H1 (cell line): Measurements from ENCODE around the gene RAB43. TPM values are rescaled to one million over a fixed set of nuclear protein-coding genes. Genes with fewer than 3 reads are reported as not detected.

Experiments used
- CTCF ChIA-PET: fragments of 300-600 bp; sonication (Branson Sonifier 250); formaldehyde crosslinking; loops from one replicate; lab custom pipeline; 2021; ENCODE audit not compliant: partially characterized antibody; lab: Charles Lee
- POLR2A ChIA-PET: fragments of 300-600 bp; sonication (Branson Sonifier 250); formaldehyde crosslinking; loops from one replicate; lab custom pipeline; 2021; ENCODE audit warnings: inconsistent platforms; ENCODE audit not compliant: partially characterized antibody; lab: Charles Lee
- DNase-seq, 2 experiments: peaks; one replicate each; pipeline versions ENCODE4 v3.0.0 to v3.0.0-alpha.2; 2010 to 2022; ENCODE audit warnings: low spot score in 2 of 2, low read depth in 1 of 2, mixed read lengths in 1 of 2
- FAIRE-seq: peaks from 2 replicates; lab custom pipeline; 2011; peaks lifted over from hg19 to GRCh38; lab: Jason Lieb, UNC
- H2AFZ ChIP-seq: 2 replicates; pipeline ENCODE4 v1.8.1; 2012; ENCODE audit warnings: low read length, inconsistent platforms
- H2AK5ac ChIP-seq: 2 replicates; pipeline ENCODE4 v1.6.1; 2013; ENCODE audit warnings: low read depth, low read length
- H2BK120ac ChIP-seq: replicated peaks from 2 replicates; pipeline ENCODE3; 2013; ENCODE audit warnings: low read depth, low read length, inconsistent platforms
- H2BK12ac ChIP-seq: 2 replicates; pipeline ENCODE4 v1.6.1; 2013; ENCODE audit warnings: low read depth, low read length
- H2BK15ac ChIP-seq: 2 replicates; pipeline ENCODE4 v1.6.1; 2013; ENCODE audit warnings: low read length
- H2BK20ac ChIP-seq: 2 replicates; pipeline ENCODE4 v1.6.1; 2013; ENCODE audit warnings: low read length
- H2BK5ac ChIP-seq: 2 replicates; pipeline ENCODE4 v1.6.1; 2013; ENCODE audit warnings: low read depth, low read length
- H3K14ac ChIP-seq: 2 replicates; pipeline ENCODE4 v1.6.1; 2013; ENCODE audit warnings: inconsistent platforms; ENCODE audit not compliant: insufficient read length
- H3K18ac ChIP-seq: 2 replicates; pipeline ENCODE4 v1.6.1; 2013; ENCODE audit warnings: low read length; ENCODE audit errors: extremely low read depth
- H3K23ac ChIP-seq: 2 replicates; pipeline ENCODE4 v1.6.1; 2013; ENCODE audit warnings: inconsistent platforms; ENCODE audit not compliant: insufficient read length
- H3K23me2 ChIP-seq: 2 replicates; pipeline ENCODE4 v1.6.1; 2013; ENCODE audit warnings: low read depth, low read length
- H3K27ac ChIP-seq: 2 replicates; pipeline ENCODE4 v1.6.1; 2011; ENCODE audit warnings: low read depth, low read length, inconsistent platforms
- H3K27me3 ChIP-seq, 4 experiments: replicated peaks in 1 of 4; 1 replicate in 1 of 4; 2 replicates in 3 of 4; pipeline versions ENCODE4 v1.6.1 to v1.8.1; 2011 to 2013; ENCODE audit warnings: low read length in 3 of 4, mild to moderate bottlenecking in 3 of 4, inconsistent platforms in 2 of 4, mixed read lengths in 2 of 4, moderate library complexity in 1 of 4; ENCODE audit not compliant: control insufficient read depth in 3 of 4, insufficient read depth in 3 of 4; ENCODE audit errors: extremely low read depth in 1 of 4
- H3K36me3 ChIP-seq, 4 experiments: 2 replicates each; pipeline versions ENCODE4 v1.6.1 to v1.8.1; 2011 to 2013; ENCODE audit warnings: mild to moderate bottlenecking in 4 of 4, low read length in 3 of 4, moderate library complexity in 2 of 4, control low read depth in 1 of 4, inconsistent platforms in 1 of 4; ENCODE audit not compliant: insufficient read depth in 4 of 4, control insufficient read depth in 2 of 4
- H3K4ac ChIP-seq: replicated peaks from 2 replicates; pipeline ENCODE3; 2013; ENCODE audit warnings: low read length, low read depth, mixed read lengths, inconsistent platforms; ENCODE audit not compliant: insufficient read length
- H3K4me1 ChIP-seq, 4 experiments: replicated peaks in 1 of 4; 1 replicate in 1 of 4; 2 replicates in 3 of 4; pipeline versions ENCODE4 v1.6.1 to v1.8.1; 2011 to 2013; ENCODE audit warnings: low read length in 3 of 4, inconsistent platforms in 2 of 4, mixed read lengths in 1 of 4; ENCODE audit not compliant: insufficient read depth in 4 of 4, control insufficient read depth in 3 of 4
- H3K4me2 ChIP-seq, 2 experiments: 2 replicates each; pipeline versions ENCODE4 v1.6.1 to v1.8.1; 2011 to 2013; ENCODE audit warnings: low read depth in 2 of 2, low read length in 2 of 2, control low read depth in 1 of 2, inconsistent platforms in 1 of 2, mild to moderate bottlenecking in 1 of 2; ENCODE audit not compliant: insufficient read depth in 1 of 2
- H3K4me3 ChIP-seq, 4 experiments: fragments of 200-600, 300-600 bp in 1 of 4; sonication (generic), shearing (Covaris generic), sonication (Bioruptor Twin) in 1 of 4; 2 replicates each; pipeline versions ENCODE4 v1.5.1 to v1.8.1; 2011 to 2016; ENCODE audit warnings: low read length in 4 of 4, low read depth in 3 of 4, control low read depth in 2 of 4, inconsistent platforms in 2 of 4, mild to moderate bottlenecking in 2 of 4, mixed read lengths in 1 of 4, moderate library complexity in 1 of 4; ENCODE audit not compliant: insufficient read depth in 2 of 4; ENCODE audit errors: extremely low read depth in 1 of 4
- H3K56ac ChIP-seq: replicated peaks from 2 replicates; pipeline ENCODE3; 2013; ENCODE audit warnings: low read depth, mild to moderate bottlenecking, mixed read lengths, low read length, inconsistent platforms; ENCODE audit not compliant: insufficient read length
- H3K79me1 ChIP-seq: 2 replicates; pipeline ENCODE4 v1.6.1; 2013; ENCODE audit warnings: low read depth, low read length, control low read depth
- H3K79me2 ChIP-seq, 2 experiments: 2 replicates each; pipeline versions ENCODE4 v1.6.1 to v1.8.1; 2012 to 2013; ENCODE audit warnings: low read length in 2 of 2, mild to moderate bottlenecking in 2 of 2, inconsistent platforms in 1 of 2; ENCODE audit not compliant: insufficient read depth in 2 of 2, control insufficient read depth in 1 of 2
- H3K9ac ChIP-seq, 4 experiments: replicated peaks in 1 of 4; 1 replicate in 1 of 4; 2 replicates in 3 of 4; pipeline versions ENCODE4 v1.6.1 to v1.8.1; 2011 to 2013; ENCODE audit warnings: low read depth in 3 of 4, low read length in 3 of 4, control low read depth in 2 of 4, mild to moderate bottlenecking in 2 of 4, moderate library complexity in 2 of 4, inconsistent platforms in 1 of 4; ENCODE audit errors: extremely low read depth in 1 of 4
- H3K9me3 ChIP-seq, 2 experiments: 2 replicates each; pipeline versions ENCODE4 v1.6.1 to v1.8.1; 2012 to 2013; ENCODE audit warnings: mild to moderate bottlenecking in 2 of 2, moderate library complexity in 2 of 2, control low read depth in 1 of 2, inconsistent platforms in 1 of 2, low read depth in 1 of 2, low read length in 1 of 2, mixed read lengths in 1 of 2; ENCODE audit not compliant: insufficient read depth in 2 of 2
- H4K20me1 ChIP-seq, 2 experiments: replicated peaks in 1 of 2; 2 replicates each; pipeline versions ENCODE3 to v1.8.1; 2011 to 2013; ENCODE audit warnings: inconsistent platforms in 2 of 2, low read length in 2 of 2, mild to moderate bottlenecking in 1 of 2; ENCODE audit not compliant: insufficient read depth in 2 of 2, control insufficient read depth in 1 of 2
- H4K5ac ChIP-seq: 2 replicates; pipeline ENCODE4 v1.6.1; 2013; ENCODE audit warnings: low read length, low read depth, mixed read lengths, inconsistent platforms; ENCODE audit not compliant: insufficient read length
- H4K8ac ChIP-seq: 2 replicates; pipeline ENCODE4 v1.8.0; 2013; ENCODE audit warnings: mild to moderate bottlenecking, moderate library complexity, low read length, inconsistent platforms; ENCODE audit not compliant: insufficient read depth; ENCODE audit errors: extremely low read depth
- H4K91ac ChIP-seq: replicated peaks from 2 replicates; pipeline ENCODE3; 2013; ENCODE audit warnings: low read length, mixed read lengths, inconsistent platforms; ENCODE audit not compliant: insufficient read length
- EP300 ChIP-seq, 2 experiments: IDR thresholded peaks; 1 replicate in 1 of 2; 2 replicates in 1 of 2; pipeline ENCODE4 v1.6.1; 2011 to 2012; ENCODE audit warnings: low read depth in 2 of 2, low read length in 2 of 2, mild to moderate bottlenecking in 2 of 2, borderline replicate concordance in 1 of 2, inconsistent platforms in 1 of 2, moderate library complexity in 1 of 2
- SIN3A ChIP-seq, 2 experiments: IDR thresholded peaks in 1 of 2; conservative IDR thresholded peaks in 1 of 2; 2 replicates each; pipeline ENCODE4 v1.6.1; 2011 to 2012; ENCODE audit warnings: low read length in 2 of 2, improper control_type of control experiment in 1 of 2, low read depth in 1 of 2, mild to moderate bottlenecking in 1 of 2
- SP4 ChIP-seq: IDR thresholded peaks from 2 replicates; pipeline ENCODE4 v1.6.1; 2012; ENCODE audit warnings: low read length, inconsistent platforms
- WGBS, 2 experiments: shearing (Covaris generic) in 1 of 2; methylation state at CpG; one replicate each; pipeline versions ENCODE4 v1.1.6 to v1.1.7; 2013 to 2015; ENCODE audit warnings: low lambda C conversion rate in 2 of 2, mixed read lengths in 2 of 2, inconsistent platforms in 1 of 2, low coverage in 1 of 2, missing lambda C conversion rate in 1 of 2; ENCODE audit not compliant: insufficient replicate concordance in 2 of 2, insufficient coverage in 1 of 2, insufficient read length in 1 of 2; ENCODE audit errors: extremely low coverage in 1 of 2, missing lambda C conversion rate in 1 of 2; 5-methylcytosine and 5-hydroxymethylcytosine counted together
- polyA plus RNA-seq, 7 experiments: library from polyadenylated mRNA; depleted of rRNA in 3 of 7; stranded (reverse) in 5 of 7; unstranded in 2 of 7; fragments of >200 nt in 5 of 7; fragments of 200-250 nt in 2 of 7; gene quantifications; 1 replicate in 5 of 7; 2 replicates in 1 of 7; 4 replicates in 1 of 7; pipeline versions ENCODE4 v1.2.1 to v1.2.3, GENCODE V29; 2011 to 2013; ENCODE audit warnings: missing spikeins in 2 of 7, mixed read lengths in 2 of 7
- total RNA-seq: library from RNA; stranded (reverse); fragmentation: NEBNext Ultra II Directional; extraction: Animal tissue kit (Norgen Biotek cat#: 25700); gene quantifications from 2 replicates; pipeline ENCODE4 v1.2.1, GENCODE V29; 2021

Gene RAB43
- total and polyA plus RNA-seq, 2 of the 8 experiments (the other 6 are each of a cell fraction or from before 2014, with no cell fraction given): 13.1 to 19.4 TPM

DNA sequence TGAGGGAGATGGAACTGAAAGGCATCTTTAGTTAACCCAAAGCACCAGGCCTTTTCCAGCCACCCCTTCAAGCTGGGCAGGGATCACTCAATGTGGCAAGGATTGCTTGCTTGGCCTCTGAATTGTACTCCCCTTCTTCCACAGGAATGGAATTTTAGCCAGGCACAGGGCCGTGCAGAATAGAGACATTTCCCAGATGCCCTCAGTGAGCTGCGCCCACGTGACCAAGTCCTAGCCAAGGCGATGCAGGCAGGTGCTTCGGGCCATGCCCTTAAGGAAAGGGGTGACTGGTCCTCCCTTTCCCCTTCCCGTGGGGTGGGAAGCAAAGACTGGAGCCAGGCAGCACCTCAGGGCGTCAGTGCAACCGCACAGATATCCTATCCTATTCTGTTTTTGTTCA lies 43.1 kb downstream of the RAB43 start:
- H3K4me1 ChIP-seq: no peaks in the 10 kb centered on the region
- no peak overlapping the region for H2AFZ ChIP-seq
- no peak overlapping the region for H2BK5ac ChIP-seq
- no peaks in the 10 kb centered on the region for H4K20me1 ChIP-seq
- no peaks in the 10 kb centered on the region for H3K36me3 ChIP-seq
- no peaks in the 10 kb centered on the region for H3K23me2 ChIP-seq
- no peak for DNase-seq
- H3K79me1 ChIP-seq: no peaks in the 10 kb centered on the region
- no peak overlapping the region for H3K27ac ChIP-seq
- no peak for TF ChIP-seq SP4
- TF ChIP-seq SIN3A (conservative IDR thresholded peaks at IDR 0.05 in 1 of 2, IDR thresholded peaks at IDR 0.05 in 1 of 2; ENCODE audit: low read depth in 1 of 2, low read length in 2 of 2): no peak
- TF ChIP-seq EP300 (IDR thresholded peaks at IDR 0.05; ENCODE audit: borderline replicate concordance in 1 of 2, low read depth in 2 of 2, low read length in 2 of 2): no peak
- CTCF ChIA-PET: interaction anchor here (2.3 kb wide), 1 partner anchor 25 kb away, joined by 11 read pairs; no protein-coding TSS in a partner anchor
- H4K8ac ChIP-seq: no peak overlapping the region
- no peak overlapping the region for H3K4ac ChIP-seq
- no peak for FAIRE-seq
- H2BK120ac ChIP-seq: no peak overlapping the region
- no peak overlapping the region for H3K9ac ChIP-seq
- no peak overlapping the region for H3K56ac ChIP-seq
- no peak overlapping the region for H2BK20ac ChIP-seq
- no peak overlapping the region for H3K4me3 ChIP-seq
- 84% methylated on average over 7 of the region's 8 CpGs; no CpG with 5 or more reads in 1 of the 2 experiments for WGBS, 2 experiments
- no peaks in the 10 kb centered on the region for H3K9me3 ChIP-seq
- H2AK5ac ChIP-seq: no peak overlapping the region
- H3K14ac ChIP-seq: no peak overlapping the region
- H3K18ac ChIP-seq: no peak overlapping the region
- H3K4me2 ChIP-seq: no peak overlapping the region
- no peaks in the 10 kb centered on the region for H3K79me2 ChIP-seq
- no peak overlapping the region for H4K5ac ChIP-seq
- no peak overlapping the region for H2BK12ac ChIP-seq
- no peak overlapping the region for H4K91ac ChIP-seq
- H3K23ac ChIP-seq: no peak overlapping the region
- H2BK15ac ChIP-seq: no peak overlapping the region
- POLR2A ChIA-PET: interaction anchor here (0.6 kb wide), 1 partner anchor 278 kb away, joined by 3 read pairs; no protein-coding TSS in a partner anchor
- H3K27me3 ChIP-seq: no peaks in the 10 kb centered on the region
